IMR-90 (cell line): ENCODE measurements around the gene UBE2S. TPM values are rescaled to one million over a fixed set of nuclear protein-coding genes. Genes with fewer than 3 reads are reported as not detected.

Source experiments
- ATAC-seq: fragments of 200-7000 bp; cut with Tn5 transposase; 2 replicates; pipeline ENCODE4 v1.9.1; 2020; ENCODE audit warnings: low read depth, mild to moderate bottlenecking, moderate library complexity
- BruUV-seq: library from RNA; stranded (reverse); fragments of 400-500 nt; replicated peaks from 2 replicates; lab custom pipeline; 2021; lab: Mats Ljungman, UMichigan
- CTCF ChIA-PET: fragments of 300-600 bp; formaldehyde crosslinking; extraction: SDS; loops from one replicate; lab custom pipeline; 2021; ENCODE audit warnings: antibody characterized with exemption; lab: Yijun Ruan, JAX
- POLR2A ChIA-PET: fragments of 300-600 bp; sonication (Branson Sonifier 250); formaldehyde crosslinking; loops from one replicate; lab custom pipeline; 2022; ENCODE audit warnings: antibody characterized with exemption; ENCODE audit not compliant: unreplicated experiment; lab: Charles Lee
- DNase-seq: peaks from one replicate; pipeline ENCODE4 v3.0.0; 2013
- H2AFZ ChIP-seq: replicated peaks from 2 replicates; pipeline ENCODE3; 2013; ENCODE audit warnings: low read length, mild to moderate bottlenecking; ENCODE audit not compliant: poor library complexity
- H2AK5ac ChIP-seq: 2 replicates; pipeline ENCODE4 v1.6.1; 2013; ENCODE audit warnings: low read depth, low read length, inconsistent platforms
- H2AK9ac ChIP-seq: replicated peaks from 2 replicates; pipeline ENCODE3; 2013; ENCODE audit warnings: mild to moderate bottlenecking, low read depth, low read length, moderate library complexity; ENCODE audit not compliant: poor library complexity
- H2BK120ac ChIP-seq: 2 replicates; pipeline ENCODE4 v1.6.1; 2013; ENCODE audit warnings: low read depth, low read length, inconsistent platforms
- H2BK15ac ChIP-seq: 3 replicates; pipeline ENCODE4 v1.6.1; 2013; ENCODE audit warnings: low read depth, low read length, inconsistent platforms
- H2BK20ac ChIP-seq: 2 replicates; pipeline ENCODE4 v1.6.1; 2013; ENCODE audit warnings: low read depth, mild to moderate bottlenecking, inconsistent platforms, low read length, moderate library complexity
- H2BK5ac ChIP-seq: 2 replicates; pipeline ENCODE4 v1.6.1; 2013; ENCODE audit warnings: mild to moderate bottlenecking, low read depth, low read length, inconsistent platforms; ENCODE audit not compliant: poor library complexity, severe bottlenecking
- H3K14ac ChIP-seq: replicated peaks from 2 replicates; pipeline ENCODE4 v1.6.1; 2013; ENCODE audit warnings: low read depth, low read length, inconsistent platforms
- H3K18ac ChIP-seq: 2 replicates; pipeline ENCODE4 v1.6.1; 2013; ENCODE audit warnings: low read depth, low read length, control low read depth
- H3K23ac ChIP-seq: 2 replicates; pipeline ENCODE4 v1.6.1; 2013; ENCODE audit warnings: low read depth, low read length, inconsistent platforms
- H3K27ac ChIP-seq: 2 replicates; pipeline ENCODE4 v1.5.1; 2013; ENCODE audit warnings: mild to moderate bottlenecking, control low read depth, low read length; ENCODE audit not compliant: insufficient read depth
- H3K27me3 ChIP-seq: 2 replicates; pipeline ENCODE4 v1.6.1; 2013; ENCODE audit warnings: low read length; ENCODE audit not compliant: control insufficient read depth, insufficient read depth
- H3K36me3 ChIP-seq: 2 replicates; pipeline ENCODE4 v1.6.1; 2013; ENCODE audit warnings: low read length, mixed read lengths; ENCODE audit not compliant: control insufficient read depth, insufficient read depth
- H3K4ac ChIP-seq: 2 replicates; pipeline ENCODE4 v1.6.1; 2013; ENCODE audit warnings: low read depth, low read length, inconsistent platforms
- H3K4me1 ChIP-seq: 2 replicates; pipeline ENCODE4 v1.6.1; 2013; ENCODE audit warnings: low read length, mixed read lengths; ENCODE audit not compliant: control insufficient read depth, insufficient read depth
- H3K4me2 ChIP-seq: 2 replicates; pipeline ENCODE4 v1.6.1; 2013; ENCODE audit warnings: low read depth, mild to moderate bottlenecking, control low read depth, low read length, moderate library complexity
- H3K4me3 ChIP-seq: 2 replicates; pipeline ENCODE4 v1.5.1; 2013; ENCODE audit warnings: low read depth, mild to moderate bottlenecking, control low read depth, low read length, moderate library complexity; ENCODE audit not compliant: insufficient read depth
- H3K56ac ChIP-seq: 2 replicates; pipeline ENCODE4 v1.6.1; 2013; ENCODE audit warnings: low read length, inconsistent platforms; ENCODE audit not compliant: insufficient read depth; ENCODE audit errors: extremely low read depth
- H3K79me1 ChIP-seq, 2 experiments: 2 replicates each; pipeline ENCODE4 v1.6.1; 2013; ENCODE audit warnings: low read length in 2 of 2, inconsistent platforms in 1 of 2, low read depth in 1 of 2
- H3K9ac ChIP-seq: 2 replicates; pipeline ENCODE4 v1.6.1; 2013; ENCODE audit warnings: low read depth, low read length, control low read depth
- H3K9me1 ChIP-seq: 2 replicates; pipeline ENCODE4 v1.6.1; 2013; ENCODE audit warnings: low read length, inconsistent platforms; ENCODE audit not compliant: insufficient read depth
- H3K9me3 ChIP-seq: 2 replicates; pipeline ENCODE4 v1.6.1; 2013; ENCODE audit warnings: low read length; ENCODE audit not compliant: control insufficient read depth, insufficient read depth
- H4K20me1 ChIP-seq: 2 replicates; pipeline ENCODE4 v1.6.1; 2013; ENCODE audit warnings: low read length, inconsistent platforms; ENCODE audit not compliant: insufficient read depth
- H4K5ac ChIP-seq: 2 replicates; pipeline ENCODE4 v1.6.1; 2013; ENCODE audit warnings: mild to moderate bottlenecking, low read depth, low read length, control low read depth
- H4K8ac ChIP-seq, 2 experiments: 2 replicates each; pipeline ENCODE4 v1.6.1; 2013; ENCODE audit warnings: low read depth in 2 of 2, low read length in 2 of 2, control low read depth in 1 of 2, inconsistent platforms in 1 of 2
- H4K91ac ChIP-seq: 2 replicates; pipeline ENCODE4 v1.6.1; 2013; ENCODE audit warnings: low read depth, low read length, inconsistent platforms; ENCODE audit not compliant: insufficient read depth
- BHLHE40 ChIP-seq: fragments of 150-350 bp; IDR thresholded peaks from 2 replicates; pipeline ENCODE4 v1.6.1; 2016; ENCODE audit warnings: mild to moderate bottlenecking, low read depth, low read length
- CHD1 ChIP-seq: IDR thresholded peaks from 2 replicates; pipeline ENCODE4 v1.6.1; 2012; ENCODE audit warnings: low read depth, low read length, improper control_type of control experiment
- FOS ChIP-seq: fragments of 150-350 bp; IDR thresholded peaks from 2 replicates; pipeline ENCODE4 v1.6.1; 2016; ENCODE audit warnings: low read depth, low read length
- MAFK ChIP-seq: IDR thresholded peaks from 2 replicates; pipeline ENCODE4 v1.6.1; 2012; ENCODE audit warnings: low read depth, low read length, improper control_type of control experiment
- MAZ ChIP-seq: IDR thresholded peaks from 2 replicates; pipeline ENCODE4 v1.6.1; 2012; ENCODE audit warnings: low read depth, mild to moderate bottlenecking, low read length, improper control_type of control experiment, moderate library complexity, borderline replicate concordance
- WGBS, 2 experiments: methylation state at CpG; one replicate each; pipeline versions ENCODE4 v1.1.5 to v1.1.7; 2013; ENCODE audit warnings: missing lambda C conversion rate in 2 of 2; ENCODE audit not compliant: insufficient read length in 1 of 2; ENCODE audit errors: extremely low coverage in 2 of 2; 5-methylcytosine and 5-hydroxymethylcytosine counted together
- dilution Hi-C: fragments of 300-500 bp; cut with HindIII; formaldehyde crosslinking; loops from one replicate; pipeline ENCODE4 v1.14.3; 2018; ENCODE audit warnings: low sequenced_read_pairs; ENCODE audit not compliant: unreplicated experiment
- in situ Hi-C: fragments of 300-500 bp; cut with MboI; formaldehyde crosslinking; loops from 3 replicates; pipeline ENCODE4 v1.14.3; 2019; ENCODE audit warnings: low sequenced_read_pairs, inconsistent platforms, mixed read lengths
- intact Hi-C: fragments of 100-400 bp; cut with micrococcal nuclease; formaldehyde crosslinking; loops from 2 replicates; pipeline ENCODE4 v1.10.0; 2022
- polyA plus RNA-seq, 3 experiments: library from polyadenylated mRNA; depleted of rRNA; stranded (reverse); fragments of >200 nt; gene quantifications; 2 replicates each; pipeline ENCODE4 v1.2.3, GENCODE V29; 2012; ENCODE audit warnings: low replicate concordance in 1 of 3
- total RNA-seq: library from RNA; depleted of rRNA; stranded (reverse); fragments of >200 nt; gene quantifications from 2 replicates; pipeline ENCODE4 v1.2.3, GENCODE V29; 2012
- TF ChIP-seq, protein P1 (sequence below): conservative IDR thresholded peaks from 2 replicates; pipeline ENCODE4 v1.5.1; 2012; ENCODE audit warnings: mild to moderate bottlenecking, low read depth, low read length, improper control_type of control experiment

UBE2S gene
- total and polyA plus RNA-seq, 2 of the 4 experiments (the other 2 are of a cell fraction): 69.5 to 104 TPM

DNA sequence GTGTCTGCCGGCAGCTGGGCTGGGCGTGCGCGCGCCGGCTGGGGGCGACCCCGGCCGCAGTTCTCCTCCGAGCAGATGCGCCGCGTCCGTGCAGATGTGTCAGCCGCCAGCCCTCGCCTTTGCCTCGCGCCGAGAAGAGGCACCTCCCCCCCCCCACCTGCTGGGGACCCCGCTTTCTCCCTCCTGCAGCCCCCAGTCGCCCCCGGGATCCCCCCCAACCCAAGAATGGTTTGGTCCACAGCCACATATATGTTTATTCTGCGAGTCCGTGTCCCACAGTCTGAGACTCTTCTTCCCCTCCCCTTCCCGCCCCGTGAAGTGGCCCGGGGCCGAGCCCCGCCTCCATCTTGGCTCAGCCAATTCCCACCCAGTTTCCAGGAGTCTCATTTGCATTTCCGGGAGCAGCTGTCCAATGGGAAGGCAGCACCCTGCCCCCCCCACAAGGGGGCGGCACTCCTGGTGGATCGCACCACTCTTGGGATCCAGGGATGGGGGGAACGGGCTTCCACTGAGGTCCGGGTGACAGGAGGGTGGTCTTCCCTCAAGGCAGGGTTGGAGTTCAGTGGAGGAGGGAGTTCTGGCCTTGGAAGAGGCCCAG lies 45.3 kb upstream of the UBE2S start:
- dilution Hi-C loops (no loop called here), intact Hi-C loops (loop anchor here (2.0 kb wide), 1 partner anchor 312 kb away; no protein-coding TSS in a partner anchor), in situ Hi-C loops (no loop called here)
- no peak for TF ChIP-seq MAFK
- TF ChIP-seq BHLHE40: peak; percentile 42
- TF ChIP-seq MAZ: peak; percentile 68; the same call in 1 of the 2 replicates
- no peak for TF ChIP-seq FOS
- TF ChIP-seq, protein P1, sequence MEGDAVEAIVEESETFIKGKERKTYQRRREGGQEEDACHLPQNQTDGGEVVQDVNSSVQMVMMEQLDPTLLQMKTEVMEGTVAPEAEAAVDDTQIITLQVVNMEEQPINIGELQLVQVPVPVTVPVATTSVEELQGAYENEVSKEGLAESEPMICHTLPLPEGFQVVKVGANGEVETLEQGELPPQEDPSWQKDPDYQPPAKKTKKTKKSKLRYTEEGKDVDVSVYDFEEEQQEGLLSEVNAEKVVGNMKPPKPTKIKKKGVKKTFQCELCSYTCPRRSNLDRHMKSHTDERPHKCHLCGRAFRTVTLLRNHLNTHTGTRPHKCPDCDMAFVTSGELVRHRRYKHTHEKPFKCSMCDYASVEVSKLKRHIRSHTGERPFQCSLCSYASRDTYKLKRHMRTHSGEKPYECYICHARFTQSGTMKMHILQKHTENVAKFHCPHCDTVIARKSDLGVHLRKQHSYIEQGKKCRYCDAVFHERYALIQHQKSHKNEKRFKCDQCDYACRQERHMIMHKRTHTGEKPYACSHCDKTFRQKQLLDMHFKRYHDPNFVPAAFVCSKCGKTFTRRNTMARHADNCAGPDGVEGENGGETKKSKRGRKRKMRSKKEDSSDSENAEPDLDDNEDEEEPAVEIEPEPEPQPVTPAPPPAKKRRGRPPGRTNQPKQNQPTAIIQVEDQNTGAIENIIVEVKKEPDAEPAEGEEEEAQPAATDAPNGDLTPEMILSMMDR: 0 out of 2 replicates have a peak, but pooled peaks have one; percentile 11
- TF ChIP-seq CHD1: no peak; the same call in 1 of the 2 replicates
- H3K14ac ChIP-seq: no peak overlapping the region
- H3K18ac ChIP-seq: no peak overlapping the region
- WGBS, 2 experiments: 4% methylated on average over 5 of the region's 34 CpGs; no CpG with 5 or more reads in 1 of the 2 experiments
- BruUV-seq: no TSS peak
- H4K5ac ChIP-seq: no peak overlapping the region
- H3K56ac ChIP-seq: no peak overlapping the region
- H3K9me1 ChIP-seq: peaks cover 2% of the 10 kb centered on the region; the same call in 1 of the 2 replicates
- H3K9ac ChIP-seq: no peak overlapping the region
- no peak overlapping the region for H3K4me3 ChIP-seq
- H4K91ac ChIP-seq: no peak overlapping the region
- H2AK5ac ChIP-seq: no peak overlapping the region
- H3K36me3 ChIP-seq: no peaks in the 10 kb centered on the region; the same call in 1 of the 2 replicates
- H2BK15ac ChIP-seq: no peak overlapping the region
- H4K8ac ChIP-seq: no peak overlapping the region
- H3K79me1 ChIP-seq: peaks cover 0 to 4% of the 10 kb centered on the region in 2 experiments; a peak in 1 of 4 replicates
- no peak overlapping the region for H2BK5ac ChIP-seq
- H2BK120ac ChIP-seq: no peak overlapping the region
- no peak overlapping the region; the same call in 1 of the 2 replicates for H3K4me2 ChIP-seq
- no peak overlapping the region for H2BK20ac ChIP-seq
- peaks cover 29% of the 10 kb centered on the region for H3K27me3 ChIP-seq
- ATAC-seq (peak; percentile 87), DNase-seq (peak; percentile 79)
- no peaks in the 10 kb centered on the region for H3K9me3 ChIP-seq
- H2AK9ac ChIP-seq: peak overlapping the region; percentile 88
- H3K27ac ChIP-seq: no peak overlapping the region
- peaks cover 2% of the 10 kb centered on the region; the same call in 1 of the 2 replicates for H3K4me1 ChIP-seq
- POLR2A ChIA-PET: no interaction called here
- CTCF ChIA-PET: interaction anchor here (1.2 kb wide), 1 partner anchor 15 kb away, joined by 3 read pairs; no protein-coding TSS in a partner anchor
- H4K20me1 ChIP-seq: peaks cover 27% of the 10 kb centered on the region
- H2AFZ ChIP-seq: peak overlapping the region; percentile 56
- H3K4ac ChIP-seq: no peak overlapping the region
- no peak overlapping the region for H3K23ac ChIP-seq
